HG03354 (cell line): Measurements from ENCODE around the gene UGT3A2.
"Not testable (repeated sequence)": the region's sequence is repeated elsewhere in the genome, so short reads cannot be mapped to it uniquely, and the experiment has no call there.

Experiments
- ATAC-seq: cut with Tn5 transposase; IDR thresholded peaks from one replicate; pipeline ENCODE4 v1.9.1; 2021; ENCODE audit warnings: mild to moderate bottlenecking; ENCODE audit not compliant: unreplicated experiment, poor library complexity, severe bottlenecking

The UGT3A2 gene

GRCh38 chr5:36055984-36056383, 10.7 kb downstream of the UGT3A2 start:
- ATAC-seq: no peak

- no peak for ATAC-seq
Observed at GRCh38 chr5:36054647-36055046, 12.0 kb downstream of the UGT3A2 start.

DNA sequence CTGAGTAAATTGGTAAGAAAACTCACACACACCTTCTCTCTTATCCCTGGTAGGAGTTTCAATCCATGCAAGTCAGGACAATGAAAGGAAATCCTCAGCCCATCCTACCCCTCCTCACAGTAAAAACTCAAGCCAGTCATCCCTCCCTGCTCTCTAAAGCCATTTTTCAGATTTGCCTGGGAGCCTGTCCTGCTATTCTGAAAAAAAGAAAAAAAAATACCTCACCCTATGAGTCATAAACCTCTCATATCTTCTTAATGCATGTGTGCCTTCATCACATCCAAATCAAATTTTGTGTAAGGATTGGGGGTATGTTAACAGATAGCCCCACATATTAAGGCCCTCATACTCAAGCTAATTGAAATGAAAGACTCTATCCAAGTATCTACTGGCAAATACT, 14.1 kb downstream of the UGT3A2 start:
- no peak for ATAC-seq

- no peak for ATAC-seq
Observed at GRCh38 chr5:36049949-36050348, 16.7 kb downstream of the UGT3A2 start.

DNA sequence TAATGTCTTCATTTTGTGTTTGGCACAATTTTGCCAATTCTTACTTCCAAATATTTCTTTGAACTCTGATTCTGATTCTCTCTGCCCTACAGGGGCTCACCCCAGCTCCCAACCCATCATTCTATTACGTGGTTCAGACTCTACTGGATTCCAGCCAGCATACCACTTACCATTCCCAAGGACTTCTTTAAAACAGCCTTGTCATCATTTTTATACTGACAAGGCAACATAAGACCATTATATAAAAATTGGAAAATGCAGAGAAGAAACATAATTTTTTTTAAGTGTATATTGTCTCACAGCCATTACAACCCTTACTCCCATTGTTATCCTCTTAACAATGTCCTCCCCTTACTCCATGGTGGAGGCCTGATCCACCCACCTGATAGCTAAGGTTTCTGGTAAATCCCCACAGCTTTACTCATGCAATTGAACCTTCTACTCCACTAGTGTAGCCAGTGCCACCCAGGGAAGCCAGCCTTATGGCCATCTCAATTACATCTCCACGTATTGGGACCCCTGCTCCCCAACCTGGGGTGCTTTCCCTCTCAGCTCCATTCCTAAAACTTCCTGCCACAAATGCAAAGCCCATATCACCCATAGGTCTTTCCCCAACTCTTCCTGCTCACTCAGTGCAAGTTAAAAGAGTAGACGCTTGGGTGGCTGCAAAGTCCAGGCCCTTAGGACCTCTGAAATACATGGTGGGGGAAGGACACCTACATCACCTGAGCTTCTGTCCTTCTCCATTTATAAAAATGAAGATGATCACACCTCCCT, 19.1 kb downstream of the UGT3A2 start:
- no peak for ATAC-seq

GRCh38 chr5:36045895-36046294, 20.8 kb downstream of the UGT3A2 start:
- ATAC-seq: no peak

DNA sequence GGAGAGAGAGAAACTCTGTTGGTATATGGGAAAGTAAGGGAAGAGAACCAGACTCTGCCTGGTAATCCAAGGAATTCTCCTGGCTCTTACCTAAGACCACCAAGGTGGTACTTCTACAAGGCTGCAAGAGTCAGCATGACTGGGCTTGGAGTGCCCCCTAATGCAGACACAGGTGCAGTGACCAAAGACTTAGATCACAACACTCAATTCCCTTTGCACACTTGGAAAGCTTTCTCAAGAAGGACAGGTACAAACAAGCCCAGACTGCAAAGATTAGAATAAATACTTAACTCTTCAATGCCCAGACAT, 25.2 kb downstream of the UGT3A2 start:
- ATAC-seq: no peak

GRCh38 chr5:36040651-36041536, 25.8 kb downstream of the UGT3A2 start:
- ATAC-seq: no peak

DNA sequence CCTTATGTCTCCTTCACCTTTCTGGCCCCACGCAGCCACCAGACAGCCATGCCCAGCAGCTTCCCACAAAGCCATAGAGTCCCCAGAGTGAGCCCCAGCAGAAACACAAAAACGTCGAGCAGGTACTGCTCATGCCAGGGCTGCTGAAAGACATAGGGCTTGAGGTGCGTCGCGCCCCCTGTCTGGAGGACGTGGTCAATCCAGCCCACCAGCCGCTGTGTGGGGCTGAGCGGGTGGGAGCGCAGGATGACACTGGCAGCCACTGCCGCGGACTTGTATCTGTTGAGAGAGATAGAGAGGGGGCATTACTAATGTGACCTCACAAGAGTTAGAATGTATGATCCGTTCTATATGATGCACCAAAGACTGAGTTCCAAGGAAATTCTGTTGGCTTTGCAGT, 31.0 kb downstream of the UGT3A2 start:
- no peak for ATAC-seq

DNA sequence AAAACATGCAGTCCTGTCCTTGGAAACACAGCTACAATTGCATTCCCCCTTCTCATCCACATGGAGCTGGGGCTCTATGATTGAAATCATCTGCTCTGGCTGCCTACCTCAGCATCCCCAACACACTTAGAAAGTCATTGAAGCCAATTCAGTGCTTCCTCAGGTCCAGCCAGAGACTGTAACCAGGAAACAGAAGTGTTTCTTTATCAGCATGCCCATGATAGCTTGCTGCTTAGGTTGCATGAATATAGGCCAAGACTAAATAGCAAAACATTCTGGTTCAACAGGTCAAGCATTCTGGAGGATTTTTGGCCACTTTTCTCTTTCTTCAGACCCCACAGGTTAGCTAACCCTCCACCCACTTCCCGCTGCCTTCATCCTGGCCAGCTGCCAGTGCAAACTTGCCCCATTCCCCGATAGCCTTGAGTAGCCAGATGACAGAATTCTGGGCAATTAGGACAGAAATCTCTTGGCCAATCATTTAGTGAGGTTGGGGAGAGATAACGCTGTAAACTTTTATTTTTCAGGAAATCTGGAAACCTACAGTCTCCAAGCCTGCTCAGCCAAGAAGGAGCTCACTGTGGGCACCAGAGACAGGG, 32.0 kb downstream of the UGT3A2 start:
- ATAC-seq: not testable (repeated sequence)

DNA sequence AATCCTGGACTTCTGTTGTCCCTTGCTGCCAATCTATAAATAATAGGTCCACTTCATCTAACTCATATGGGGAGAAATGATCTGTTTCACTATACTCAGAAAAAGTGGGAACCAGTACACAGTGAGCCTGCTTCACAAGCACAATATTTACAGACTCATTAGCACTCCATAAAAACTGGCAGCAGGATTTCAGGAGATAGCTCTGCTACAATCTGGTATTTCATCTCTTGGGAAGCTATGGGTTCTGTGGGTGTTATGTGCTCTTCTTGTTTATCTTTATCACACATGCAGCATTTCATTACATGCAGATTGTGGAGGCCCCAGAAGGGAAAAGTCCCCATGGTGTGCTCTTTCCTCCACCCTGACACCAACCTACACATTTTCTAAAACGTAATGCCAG, 33.2 kb downstream of the UGT3A2 start:
- ATAC-seq: no peak

DNA sequence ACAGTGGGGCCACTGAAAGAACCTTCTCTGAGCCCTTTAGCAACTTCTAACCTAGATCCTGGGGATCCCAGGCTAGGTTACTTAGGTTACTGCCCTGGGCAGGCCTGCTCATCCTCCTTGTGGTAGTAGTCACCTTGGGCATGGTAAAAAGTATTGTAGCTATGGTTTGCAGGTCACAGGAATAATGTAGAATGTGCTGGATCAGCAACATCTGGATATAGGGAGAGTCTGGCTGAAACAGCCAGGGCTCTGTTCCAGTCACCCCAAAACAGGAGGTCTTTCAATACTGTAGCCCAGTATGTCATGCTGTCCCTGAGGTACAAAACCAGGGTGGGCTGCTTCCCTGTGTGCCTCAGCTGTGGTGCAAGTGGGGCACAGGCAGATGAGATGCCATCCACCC, 33.6 kb downstream of the UGT3A2 start:
- no peak for ATAC-seq

DNA sequence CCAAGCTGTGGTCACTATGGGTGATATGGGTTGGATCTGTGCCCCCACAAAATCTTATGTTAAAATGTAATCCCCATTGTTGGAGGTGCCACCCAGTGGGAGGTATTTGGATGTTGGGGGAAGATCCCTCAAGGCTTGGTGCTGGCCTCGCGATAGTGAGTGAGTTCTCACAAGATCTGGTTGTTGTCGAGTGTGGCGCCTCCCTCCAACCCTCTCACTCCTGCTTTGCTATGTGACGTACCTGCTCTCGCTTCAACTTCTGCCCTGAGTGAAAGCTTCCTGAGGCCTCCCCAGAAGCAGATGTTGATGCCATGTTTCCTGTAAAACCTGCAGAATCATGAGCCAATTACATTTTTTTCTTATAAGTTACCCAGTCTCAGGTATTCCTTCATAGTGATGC, 35.5 kb downstream of the UGT3A2 start:
- ATAC-seq: no peak

GRCh38 chr5:36029914-36030313, 36.8 kb downstream of the UGT3A2 start:
- ATAC-seq: no peak

GRCh38 chr5:36028816-36029465, 37.7 kb downstream of the UGT3A2 start:
- no peak for ATAC-seq

GRCh38 chr5:36027711-36028110, 39.0 kb downstream of the UGT3A2 start:
- no peak for ATAC-seq

- ATAC-seq: no peak
Observed at GRCh38 chr5:36026706-36027465, 39.8 kb downstream of the UGT3A2 start.

DNA sequence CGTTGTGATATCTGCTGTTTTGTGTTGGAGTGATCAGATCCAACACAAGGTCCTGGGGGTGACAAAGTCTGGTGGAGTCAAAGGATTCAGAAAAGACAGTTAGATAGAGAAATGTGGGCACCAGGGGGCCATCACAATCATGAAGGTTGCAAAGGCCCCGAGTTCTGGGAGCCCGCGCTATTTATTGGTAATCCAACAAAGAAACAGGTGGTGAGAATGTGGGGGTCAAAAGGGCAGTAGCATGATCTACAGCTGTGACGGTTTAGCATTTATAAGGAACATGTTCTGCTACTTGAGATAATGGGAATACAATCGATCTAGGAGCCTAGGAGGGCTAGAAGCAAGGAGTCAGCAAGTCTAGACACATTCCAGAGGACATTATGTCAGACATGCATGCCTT, 44.4 kb downstream of the UGT3A2 start:
- ATAC-seq: not testable (repeated sequence)

GRCh38 chr5:36019584-36019983, 47.1 kb downstream of the UGT3A2 start:
- ATAC-seq: not testable (repeated sequence)

DNA sequence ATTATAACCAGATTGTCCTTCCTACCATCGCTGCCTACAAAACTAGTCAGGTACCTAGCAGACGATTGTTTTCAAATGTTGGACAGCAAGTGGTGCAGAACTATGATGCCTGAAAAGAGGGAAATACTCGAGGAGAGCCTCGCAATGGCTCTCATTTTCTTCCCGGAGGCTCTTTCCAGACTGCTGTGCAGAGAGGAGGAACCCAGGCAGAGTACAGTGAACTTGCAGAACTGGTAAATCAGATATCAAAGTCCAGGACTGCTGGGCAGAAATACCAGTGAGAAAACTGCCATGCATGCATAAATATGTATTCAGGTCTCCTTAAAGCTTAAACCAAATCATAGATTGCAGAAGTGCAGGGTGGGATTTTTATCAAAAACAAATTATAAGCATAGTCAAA, 49.1 kb downstream of the UGT3A2 start:
- ATAC-seq: no peak
